AG09309 (cell line): Measurements from ENCODE around the gene FBXL4.

Experiments
- DNase-seq: peaks from one replicate; pipeline ENCODE4 v3.0.0-alpha.2; 2010; ENCODE audit warnings: low read depth
- H3K4me3 ChIP-seq: 2 replicates; pipeline ENCODE4 v1.5.1; 2011; ENCODE audit warnings: mild to moderate bottlenecking, low read depth, low read length, moderate library complexity; ENCODE audit not compliant: control insufficient read depth
- CTCF ChIP-seq: IDR thresholded peaks from 2 replicates; pipeline ENCODE4 v1.5.1; 2011; ENCODE audit warnings: mild to moderate bottlenecking, low read depth, low read length, inconsistent platforms; ENCODE audit not compliant: insufficient read depth, control insufficient read depth; ENCODE audit errors: missing control alignments

FBXL4 gene

GRCh38 chr6:98842342-98843180, 105.2 kb downstream of the FBXL4 start:
- TF ChIP-seq CTCF = no peak
- no peak for DNase-seq
- no peak overlapping the region for H3K4me3 ChIP-seq

- H3K4me3 ChIP-seq = no peak overlapping the region
- no peak for TF ChIP-seq CTCF
- DNase-seq = no peak
Observed at GRCh38 chr6:98841621-98842341, 106.0 kb downstream of the FBXL4 start.

GRCh38 chr6:98840996-98841513, 106.7 kb downstream of the FBXL4 start:
- TF ChIP-seq CTCF = no peak
- H3K4me3 ChIP-seq = no peak overlapping the region
- no peak for DNase-seq

GRCh38 chr6:98840385-98840784, 107.4 kb downstream of the FBXL4 start:
- H3K4me3 ChIP-seq = no peak overlapping the region
- TF ChIP-seq CTCF = no peak
- no peak for DNase-seq

GRCh38 chr6:98839781-98840361, 107.9 kb downstream of the FBXL4 start:
- DNase-seq = no peak
- TF ChIP-seq CTCF = peak; percentile 48
- H3K4me3 ChIP-seq = no peak overlapping the region

- H3K4me3 ChIP-seq = no peak overlapping the region
- DNase-seq = no peak
- TF ChIP-seq CTCF = no peak
Observed at GRCh38 chr6:98838975-98839374, 108.8 kb downstream of the FBXL4 start.
